HepG2 (cell line): Measurements from ENCODE around the gene RNPEPL1. TPM values are rescaled to one million over a fixed set of nuclear protein-coding genes. Genes with fewer than 3 reads are reported as not detected.

ENCODE experiments used
- BCL3 ChIP-seq: sonication (generic); formaldehyde crosslinking; IDR thresholded peaks from 2 replicates; pipeline ENCODE4 v1.5.1; 2020; ENCODE audit warnings: mild to moderate bottlenecking, missing genetic modification reagents, moderate library complexity
- CCDC6 ChIP-seq: sonication (generic); formaldehyde crosslinking; IDR thresholded peaks from 2 replicates; pipeline ENCODE4 v1.8.1; 2022; ENCODE audit warnings: mild to moderate bottlenecking, missing genetic modification reagents, moderate library complexity
- CREB3 ChIP-seq: sonication (generic); formaldehyde crosslinking; IDR thresholded peaks from 2 replicates; pipeline ENCODE4 v1.5.0; 2020; ENCODE audit warnings: missing genetic modification reagents
- KDM1A ChIP-seq: IDR thresholded peaks from 2 replicates; pipeline ENCODE4 v1.6.1; 2016; ENCODE audit warnings: missing compliant biosample characterization
- NCOA1 ChIP-seq: sonication (generic); formaldehyde crosslinking; IDR thresholded peaks from 2 replicates; pipeline ENCODE4 v1.9.0; 2021; ENCODE audit warnings: missing genetic modification reagents
- NFAT5 ChIP-seq: sonication (generic); formaldehyde crosslinking; IDR thresholded peaks from 2 replicates; pipeline ENCODE4 v1.4.0; 2020; ENCODE audit warnings: missing genetic modification reagents
- NRL ChIP-seq: sonication (generic); formaldehyde crosslinking; IDR thresholded peaks from 2 replicates; pipeline ENCODE4 v1.5.0; 2020; ENCODE audit warnings: missing genetic modification reagents, mild to moderate bottlenecking, moderate library complexity, borderline replicate concordance
- PRDM10 ChIP-seq: sonication (generic); formaldehyde crosslinking; IDR thresholded peaks from 2 replicates; pipeline ENCODE4 v1.4.0; 2020; ENCODE audit warnings: low read depth, missing genetic modification reagents
- SMAD9 ChIP-seq: sonication (generic); formaldehyde crosslinking; IDR thresholded peaks from 2 replicates; pipeline ENCODE4 v1.5.1; 2020; ENCODE audit warnings: mild to moderate bottlenecking, missing genetic modification reagents
- XRCC5 ChIP-seq: fragments of 200-400 bp; formaldehyde crosslinking; optimal IDR thresholded peaks from 2 replicates; pipeline ENCODE3; 2017; ENCODE audit warnings: mild to moderate bottlenecking, low read length
- ZNF629 ChIP-seq: sonication (generic); formaldehyde crosslinking; conservative IDR thresholded peaks from 2 replicates; pipeline ENCODE4 v1.5.0; 2020; ENCODE audit warnings: missing genetic modification reagents
- ZNF687 ChIP-seq: sonication (generic); formaldehyde crosslinking; IDR thresholded peaks from 2 replicates; pipeline ENCODE4 v1.5.1; 2020; ENCODE audit warnings: mild to moderate bottlenecking, missing genetic modification reagents, moderate library complexity
- ZSCAN12 ChIP-seq: sonication (generic); formaldehyde crosslinking; IDR thresholded peaks from 2 replicates; pipeline ENCODE4 v1.9.0; 2021; ENCODE audit warnings: mild to moderate bottlenecking, missing genetic modification reagents
- polyA plus RNA-seq, 8 experiments: library from polyadenylated mRNA; depleted of rRNA in 3 of 8; stranded (reverse) in 7 of 8; unstranded in 1 of 8; fragments of >200 nt; fragmentation: Illumina TruSeq in 4 of 8; extraction: Trizol in 4 of 8; gene quantifications; 2 replicates each; pipeline versions ENCODE4 v1.2.1 to v1.2.3, GENCODE V29; 2011 to 2016; ENCODE audit warnings: low read depth in 4 of 8, missing spikeins in 1 of 8, mixed read lengths in 1 of 8; ENCODE audit not compliant: insufficient read depth in 1 of 8
- total RNA-seq, 5 experiments: library from RNA; depleted of rRNA; stranded (reverse); fragments of >200 nt; fragmentation: Illumina TruSeq; extraction: Trizol; gene quantifications; 2 replicates each; pipeline ENCODE4 v1.2.3, GENCODE V29; 2016; ENCODE audit warnings: low read depth in 1 of 5

Gene RNPEPL1
- total and polyA plus RNA-seq, 2 of the 13 experiments (the other 11 are each of a cell fraction or from before 2014, with no cell fraction given), result 13.0 to 18.0 TPM

- TF ChIP-seq NRL (CRISPR knock-in tag), result 0 out of 2 replicates have a peak, but pooled peaks have one; percentile 25
- no peak for TF ChIP-seq ZNF687
- peak; percentile 46; the same call in 1 of the 2 replicates for TF ChIP-seq ZSCAN12 (CRISPR knock-in tag)
- no peak; the same call in 1 of the 2 replicates for TF ChIP-seq KDM1A (CRISPR knock-in tag)
- TF ChIP-seq NCOA1, result peak; percentile 30; the same call in 1 of the 2 replicates
- 0 out of 2 replicates have a peak, but pooled peaks have one; percentile 44 for TF ChIP-seq SMAD9 (CRISPR knock-in tag)
- no peak for TF ChIP-seq PRDM10
- peak; percentile 8; the same call in 1 of the 2 replicates for TF ChIP-seq CREB3 (CRISPR knock-in tag)
- TF ChIP-seq ZNF629 (CRISPR knock-in tag), result 0 out of 2 replicates have a peak, but pooled peaks have one; percentile 0
- 0 out of 2 replicates have a peak, but pooled peaks have one; percentile 8 for TF ChIP-seq BCL3
- TF ChIP-seq NFAT5, result peak; percentile 10; the same call in 1 of the 2 replicates
- peak; percentile 81 for TF ChIP-seq CCDC6 (CRISPR knock-in tag)
- TF ChIP-seq XRCC5, result no peak
Measured at GRCh38 chr2:240585681-240586197, 17.5 kb downstream of the RNPEPL1 start (continued).
